AML-193 (cell line): ENCODE measurements around the gene LRRTM4.
"Not testable (repeated sequence)": the region's sequence is repeated elsewhere in the genome, so short reads cannot be mapped to it uniquely, and the experiment has no call there.

Experiments used
- DNase-seq, 2 experiments: peaks; one replicate each; lab custom pipeline; 2025; lab: John Stamatoyannopoulos, UW

The LRRTM4 gene

GRCh38 chr2:76745605-76746004 is 776.6 kb downstream of the LRRTM4 start:
- no peak for DNase-seq

GRCh38 chr2:76737607-76738006 is 784.6 kb downstream of the LRRTM4 start:
- DNase-seq = no peak

GRCh38 chr2:76733736-76734135 is 788.4 kb downstream of the LRRTM4 start:
- no peak for DNase-seq

- no peak for DNase-seq
Measured at GRCh38 chr2:76731157-76731556, 791.0 kb downstream of the LRRTM4 start.

- no peak for DNase-seq
Measured at GRCh38 chr2:76730021-76730420, 792.2 kb downstream of the LRRTM4 start.

GRCh38 chr2:76721226-76721625 is 801.0 kb downstream of the LRRTM4 start:
- DNase-seq = no peak

- DNase-seq = no peak
Measured at GRCh38 chr2:76713312-76713711, 808.9 kb downstream of the LRRTM4 start.

GRCh38 chr2:76711490-76711889 is 810.7 kb downstream of the LRRTM4 start:
- DNase-seq = no peak

GRCh38 chr2:76700894-76701293 is 821.3 kb downstream of the LRRTM4 start:
- DNase-seq = no peak

- not testable (repeated sequence) for DNase-seq
Measured at GRCh38 chr2:76697998-76698713, 824.0 kb downstream of the LRRTM4 start.
